22Rv1 (cell line): Measurements from ENCODE around the gene CHADL.

Experiments used
- CTCF ChIP-seq: fragments of 450-650 bp; IDR thresholded peaks from 2 replicates; pipeline ENCODE4 v1.5.1; 2017; ENCODE audit warnings: mild to moderate bottlenecking
- ZFX ChIP-seq: fragments of 450-650 bp; IDR thresholded peaks from 2 replicates; pipeline ENCODE4 v1.6.1; 2017; ENCODE audit warnings: antibody characterized with exemption, borderline replicate concordance

GRCh38 chr22:41229730-41230400, 10.9 kb downstream of the CHADL start:
- no peak for TF ChIP-seq CTCF
- no peak for TF ChIP-seq ZFX
